ENCODE data around the gene PRKCZ. TPM values are rescaled to one million over a fixed set of nuclear protein-coding genes. Genes with fewer than 3 reads are reported as not detected.

Gene PRKCZ
- total and polyA plus RNA-seq, 2 donors (not counting 1 experiment from before 2014, with no cell fraction given): 1.6 to 2.0 TPM

- no peak overlapping the region for H3K4me2 ChIP-seq (ENCODE audit: extremely low read depth, insufficient read depth, low read length)
- H3K9ac ChIP-seq (ENCODE audit: insufficient read depth, low read length): no peak overlapping the region
- no peak for DNase-seq (ENCODE audit: low read depth in 2 of 2)
- H2AFZ ChIP-seq (ENCODE audit: low read length): no peak overlapping the region
- H3K4me3 ChIP-seq (replicated peaks in 1 of 4; ENCODE audit: control extremely low read depth in 1 of 4, insufficient read depth in 1 of 4, low read depth in 3 of 4, low read length in 4 of 4): no peak overlapping the region
- no peaks in the 10 kb centered on the region for H3K36me3 ChIP-seq (ENCODE audit: control insufficient read depth, insufficient read depth, low read length)
- H3K27me3 ChIP-seq (ENCODE audit: control insufficient read depth, insufficient read depth, low read length): peaks cover 35% of the 10 kb centered on the region
- TF ChIP-seq EZH2 (IDR thresholded peaks at IDR 0.05; ENCODE audit: low read length, missing control alignments) (no peak), CTCF (conservative IDR thresholded peaks at IDR 0.05 in 1 of 2, IDR thresholded peaks at IDR 0.05 in 1 of 2; ENCODE audit: low read depth in 1 of 2, low read length in 2 of 2) (no peak)
- no peaks in the 10 kb centered on the region for H3K9me3 ChIP-seq (ENCODE audit: control insufficient read depth, insufficient read depth, low read depth, low read length)
- H3K4me1 ChIP-seq (ENCODE audit: control insufficient read depth, extremely low read depth, insufficient read depth, low read length): no peaks in the 10 kb centered on the region
- H3K79me2 ChIP-seq (ENCODE audit: control insufficient read depth, insufficient read depth, low read length): no peaks in the 10 kb centered on the region
- H4K20me1 ChIP-seq (ENCODE audit: control insufficient read depth, extremely low read depth, insufficient read depth, low read length): no peaks in the 10 kb centered on the region
- no peak overlapping the region for H3K27ac ChIP-seq (ENCODE audit: insufficient read depth, low read length)
These were observed 28.0 kb upstream of the PRKCZ start for GRCh38 chr1:2022063-2022770.

GRCh38 chr1:2023187-2023586, 27.0 kb upstream of the PRKCZ start:
- Histone ChIP-seq H4K20me1 (ENCODE audit: control insufficient read depth, extremely low read depth, insufficient read depth, low read length) (no peaks in the 10 kb centered on the region), H3K79me2 (ENCODE audit: control insufficient read depth, insufficient read depth, low read length) (no peaks in the 10 kb centered on the region), H3K27me3 (ENCODE audit: control insufficient read depth, insufficient read depth, low read length) (peaks cover 27% of the 10 kb centered on the region), H3K9me3 (ENCODE audit: control insufficient read depth, insufficient read depth, low read depth, low read length) (no peaks in the 10 kb centered on the region), H3K9ac (ENCODE audit: insufficient read depth, low read length) (no peak overlapping the region), H3K4me3 (replicated peaks in 1 of 4; ENCODE audit: control extremely low read depth in 1 of 4, insufficient read depth in 1 of 4, low read depth in 3 of 4, low read length in 4 of 4) (no peak overlapping the region), H3K4me1 (ENCODE audit: control insufficient read depth, extremely low read depth, insufficient read depth, low read length) (no peaks in the 10 kb centered on the region), H3K36me3 (ENCODE audit: control insufficient read depth, insufficient read depth, low read length) (no peaks in the 10 kb centered on the region), H2AFZ (ENCODE audit: low read length) (no peak overlapping the region), H3K27ac (ENCODE audit: insufficient read depth, low read length) (no peak overlapping the region), H3K4me2 (ENCODE audit: extremely low read depth, insufficient read depth, low read length) (no peak overlapping the region)
- DNase-seq (ENCODE audit: low read depth in 2 of 2): no peak
- no peak for TF ChIP-seq CTCF (conservative IDR thresholded peaks at IDR 0.05 in 1 of 2, IDR thresholded peaks at IDR 0.05 in 1 of 2; ENCODE audit: low read depth in 1 of 2, low read length in 2 of 2)
- no peak for TF ChIP-seq EZH2 (IDR thresholded peaks at IDR 0.05; ENCODE audit: low read length, missing control alignments)

GRCh38 chr1:2024451-2024850, 25.8 kb upstream of the PRKCZ start:
- TF ChIP-seq CTCF (conservative IDR thresholded peaks at IDR 0.05 in 1 of 2, IDR thresholded peaks at IDR 0.05 in 1 of 2; ENCODE audit: low read depth in 1 of 2, low read length in 2 of 2): no peak
- no peak for TF ChIP-seq EZH2 (IDR thresholded peaks at IDR 0.05; ENCODE audit: low read length, missing control alignments)
- peaks cover 23% of the 10 kb centered on the region for H3K27me3 ChIP-seq (ENCODE audit: control insufficient read depth, insufficient read depth, low read length)
- H4K20me1 ChIP-seq (ENCODE audit: control insufficient read depth, extremely low read depth, insufficient read depth, low read length): no peaks in the 10 kb centered on the region
- no peak overlapping the region for H3K4me2 ChIP-seq (ENCODE audit: extremely low read depth, insufficient read depth, low read length)
- no peaks in the 10 kb centered on the region for H3K79me2 ChIP-seq (ENCODE audit: control insufficient read depth, insufficient read depth, low read length)
- no peak overlapping the region for H3K27ac ChIP-seq (ENCODE audit: insufficient read depth, low read length)
- H3K9ac ChIP-seq (ENCODE audit: insufficient read depth, low read length): no peak overlapping the region
- H3K9me3 ChIP-seq (ENCODE audit: control insufficient read depth, insufficient read depth, low read depth, low read length): no peaks in the 10 kb centered on the region
- no peak overlapping the region for H2AFZ ChIP-seq (ENCODE audit: low read length)
- H3K4me3 ChIP-seq (replicated peaks in 1 of 4; ENCODE audit: control extremely low read depth in 1 of 4, insufficient read depth in 1 of 4, low read depth in 3 of 4, low read length in 4 of 4): no peak overlapping the region
- no peaks in the 10 kb centered on the region for H3K36me3 ChIP-seq (ENCODE audit: control insufficient read depth, insufficient read depth, low read length)
- no peaks in the 10 kb centered on the region for H3K4me1 ChIP-seq (ENCODE audit: control insufficient read depth, extremely low read depth, insufficient read depth, low read length)
- DNase-seq (ENCODE audit: low read depth in 2 of 2): no peak
